Aorta (tissue), 5 donors: ENCODE data around the gene OR6V1. TPM values are rescaled to one million over a fixed set of nuclear protein-coding genes. Genes with fewer than 3 reads are reported as not detected.

Experiments
- ATAC-seq: fragments of 200-7000 bp; cut with Tn5 transposase; one replicate; pipeline ENCODE4 v1.9.1; 2022; ENCODE audit warnings: moderate library complexity; ENCODE audit not compliant: low FRiP score
- DNase-seq, 2 donors: peaks; one replicate each; pipeline ENCODE4 v3.0.0-alpha.2; 2020
- H3K27ac ChIP-seq, 2 donors: one replicate each; pipeline ENCODE4 v1.5.1; 2013; ENCODE audit warnings: low read length in 2 of 2, mild to moderate bottlenecking in 2 of 2, moderate library complexity in 2 of 2, control low read depth in 1 of 2, inconsistent platforms in 1 of 2, low read depth in 1 of 2
- H3K27me3 ChIP-seq, 2 donors: one replicate each; pipeline ENCODE4 v1.6.1; 2013; ENCODE audit warnings: control low read depth in 1 of 2, low read length in 1 of 2, mild to moderate bottlenecking in 1 of 2, moderate library complexity in 1 of 2; ENCODE audit not compliant: insufficient read depth in 2 of 2, control insufficient read depth in 1 of 2
- H3K36me3 ChIP-seq, 2 donors: one replicate each; pipeline ENCODE4 v1.6.1; 2013; ENCODE audit warnings: control low read depth in 1 of 2, low read length in 1 of 2, mild to moderate bottlenecking in 1 of 2; ENCODE audit not compliant: insufficient read depth in 2 of 2, control insufficient read depth in 1 of 2
- H3K4me1 ChIP-seq, 2 donors: one replicate each; pipeline ENCODE4 v1.6.1; 2013; ENCODE audit warnings: low read length in 2 of 2, control low read depth in 1 of 2, mild to moderate bottlenecking in 1 of 2, moderate library complexity in 1 of 2; ENCODE audit not compliant: insufficient read depth in 2 of 2, control insufficient read depth in 1 of 2
- H3K4me3 ChIP-seq, 2 donors: one replicate each; pipeline ENCODE4 v1.5.1; 2013; ENCODE audit warnings: low read length in 2 of 2, control low read depth in 1 of 2, mild to moderate bottlenecking in 1 of 2
- H3K9me3 ChIP-seq: one replicate; pipeline ENCODE4 v1.6.1; 2013; ENCODE audit warnings: mild to moderate bottlenecking, low read length; ENCODE audit not compliant: control insufficient read depth
- WGBS, 2 donors: extraction: QIAGEN DNeasy Blood & Tissue Kit; methylation state at CpG; one replicate each; pipeline ENCODE4 v1.1.7; 2013; 5-methylcytosine and 5-hydroxymethylcytosine counted together
- intact Hi-C, 2 donors: fragments of 100-400 bp; cut with DNase I; formaldehyde crosslinking; loops; one replicate each; pipeline versions ENCODE4 v1.14.2 to v1.15.0; 2022
- polyA plus RNA-seq, 2 donors: library from polyadenylated mRNA; stranded (reverse); fragments of 200-250 nt; gene quantifications; one replicate each; pipeline ENCODE4 v1.2.3, GENCODE V29; 2013
- total RNA-seq, 2 donors: library from RNA; stranded (reverse); fragmentation: NEBNext Ultra II Directional; extraction: Animal tissue kit (Norgen Biotek cat#: 25700); gene quantifications; one replicate each; pipeline ENCODE4 v1.2.1, GENCODE V29; 2021
- donor health status: healthy with polysubstance abuse.
- donor health status: Bipolar disorder and iron deficiency.
- donor health status: DM: no; HTN: no; CAD: no.
- donor health status: DM: no; HTN: no; CAD: no.
- donor health status: DM: yes; HTN: yes; CAD: no.

Gene OR6V1
- total and polyA plus RNA-seq, 4 donors = not detected

- H3K9me3 ChIP-seq = no peaks in the 10 kb centered on the region
- no peaks in the 10 kb centered on the region for H3K27me3 ChIP-seq
- 33 to 34% methylated on average over 5 of the region's 5 CpGs for WGBS, 2 donors
- H3K27ac ChIP-seq = no peak overlapping the region
- H3K4me1 ChIP-seq = peaks cover 0 to 4% of the 10 kb centered on the region in 2 donors
- no peak overlapping the region for H3K4me3 ChIP-seq
- no peak for ATAC-seq
- intact Hi-C loops = no loop called here
- no peaks in the 10 kb centered on the region for H3K36me3 ChIP-seq
- no peak for DNase-seq
Measured at GRCh38 chr7:143013893-143014292, 38.2 kb upstream of the OR6V1 start.

- Histone ChIP-seq H3K4me3 (no peak overlapping the region), H3K27me3 (no peaks in the 10 kb centered on the region), H3K27ac (no peak overlapping the region), H3K36me3 (no peaks in the 10 kb centered on the region), H3K4me1 (peaks cover 0 to 4% of the 10 kb centered on the region in 2 donors), H3K9me3 (no peaks in the 10 kb centered on the region)
- ATAC-seq (no peak), DNase-seq (no peak)
- 84% methylated on average over 2 of the region's 2 CpGs for whole genome bisulfite sequencing, 2 donors
- intact Hi-C loops = no loop called here
Measured at GRCh38 chr7:143015084-143015483, 37.1 kb upstream of the OR6V1 start.

- no peaks in the 10 kb centered on the region for H3K36me3 ChIP-seq
- no peak overlapping the region for H3K27ac ChIP-seq
- no peak for ATAC-seq
- no peak overlapping the region for H3K4me3 ChIP-seq
- H3K27me3 ChIP-seq = no peaks in the 10 kb centered on the region
- no peak for DNase-seq
- H3K4me1 ChIP-seq = peaks cover 0 to 4% of the 10 kb centered on the region in 2 donors
- intact Hi-C loops = no loop called here
- H3K9me3 ChIP-seq = no peaks in the 10 kb centered on the region
- WGBS, 2 donors = 79 to 84% methylated on average over 3 of the region's 3 CpGs
Measured at GRCh38 chr7:143015926-143016490, 36.1 kb upstream of the OR6V1 start.

GRCh38 chr7:143016996-143017395 is 35.1 kb upstream of the OR6V1 start:
- Histone ChIP-seq H3K4me1 (peaks cover 0 to 4% of the 10 kb centered on the region in 2 donors), H3K27ac (no peak overlapping the region), H3K4me3 (no peak overlapping the region), H3K36me3 (no peaks in the 10 kb centered on the region), H3K27me3 (no peaks in the 10 kb centered on the region), H3K9me3 (no peaks in the 10 kb centered on the region)
- ATAC-seq (no peak), DNase-seq (no peak)
- 87 to 90% methylated on average over 2 of the region's 2 CpGs for WGBS, 2 donors
- intact Hi-C loops = no loop called here

- ATAC-seq (no peak), DNase-seq (no peak)
- no peak overlapping the region for H3K4me3 ChIP-seq
- intact Hi-C loops = no loop called here
- H3K27me3 ChIP-seq = no peaks in the 10 kb centered on the region
- H3K27ac ChIP-seq = no peak overlapping the region
- H3K9me3 ChIP-seq = no peaks in the 10 kb centered on the region
- peaks cover 0 to 1% of the 10 kb centered on the region in 2 donors for H3K4me1 ChIP-seq
- no peaks in the 10 kb centered on the region for H3K36me3 ChIP-seq
Measured at GRCh38 chr7:143018931-143019330, 33.2 kb upstream of the OR6V1 start.

- DNase-seq (no peak), ATAC-seq (no peak)
- intact Hi-C loops = no loop called here
- Histone ChIP-seq H3K27me3 (no peaks in the 10 kb centered on the region), H3K4me1 (no peaks in the 10 kb centered on the region), H3K4me3 (no peak overlapping the region), H3K9me3 (no peaks in the 10 kb centered on the region), H3K36me3 (no peaks in the 10 kb centered on the region), H3K27ac (no peak overlapping the region)
Measured at GRCh38 chr7:143023047-143023446, 29.1 kb upstream of the OR6V1 start.

GRCh38 chr7:143025371-143025770 is 26.8 kb upstream of the OR6V1 start:
- DNase-seq (no peak), ATAC-seq (no peak)
- WGBS, 2 donors = 46 to 67% methylated on average over 2 of the region's 2 CpGs
- Histone ChIP-seq H3K27me3 (no peaks in the 10 kb centered on the region), H3K9me3 (no peaks in the 10 kb centered on the region), H3K4me1 (no peaks in the 10 kb centered on the region), H3K4me3 (no peak overlapping the region), H3K36me3 (no peaks in the 10 kb centered on the region), H3K27ac (no peak overlapping the region)
- intact Hi-C loops = no loop called here

- ATAC-seq (no peak), DNase-seq (no peak)
- Histone ChIP-seq H3K36me3 (no peaks in the 10 kb centered on the region), H3K27me3 (no peaks in the 10 kb centered on the region), H3K4me1 (no peaks in the 10 kb centered on the region), H3K27ac (no peak within 1 kb of the TSS), H3K4me3 (no peak within 1 kb of the TSS), H3K9me3 (no peaks in the 10 kb centered on the region)
- intact Hi-C loops = no loop called here
- WGBS, 2 donors = 93 to 96% methylated on average over 1 of the region's 1 CpG
Measured at GRCh38 chr7:143027032-143027431, 25.1 kb upstream of the OR6V1 start, which contains the start of gene OR9A2. TSS of gene OR9A2 (minus strand) at chr7:143027132. CDS start at chr7:143027132, 0 bp downstream.

- Histone ChIP-seq H3K27ac (no peak overlapping the region), H3K9me3 (no peaks in the 10 kb centered on the region), H3K4me3 (no peak overlapping the region), H3K36me3 (no peaks in the 10 kb centered on the region), H3K27me3 (no peaks in the 10 kb centered on the region), H3K4me1 (no peaks in the 10 kb centered on the region)
- ATAC-seq (no peak), DNase-seq (no peak)
- WGBS, 2 donors = 72 to 79% methylated on average over 2 of the region's 2 CpGs
- intact Hi-C loops = no loop called here
Measured at GRCh38 chr7:143027683-143028082, 24.5 kb upstream of the OR6V1 start.
